ENCODE data around the gene SMARCD2. TPM values are rescaled to one million over a fixed set of nuclear protein-coding genes. Genes with fewer than 3 reads are reported as not detected.

Gene SMARCD2
- total RNA-seq, 2 donors from 2014 or later, result 30.4 to 51.3 TPM

- Histone ChIP-seq H3K4me3 (no peak overlapping the region), H3K27ac (peak overlapping the region; percentile 64 to 68), H3K36me3 (peaks cover 78% of the 10 kb centered on the region), H3K4me1 (peaks cover 0 to 37% of the 10 kb centered on the region in 2 donors), H3K27me3 (no peaks in the 10 kb centered on the region), H3K9me3 (no peaks in the 10 kb centered on the region)
- DNase-seq (ENCODE audit: low spot score), result no peak
- no peak for TF ChIP-seq CTCF (IDR thresholded peaks at IDR 0.05)
These were observed 19.9 kb downstream of the SMARCD2 start for GRCh38 chr17:63822537-63822936.

- peaks cover 0 to 37% of the 10 kb centered on the region in 2 donors for H3K4me1 ChIP-seq
- H3K9me3 ChIP-seq, result no peaks in the 10 kb centered on the region
- H3K27me3 ChIP-seq, result no peaks in the 10 kb centered on the region
- H3K27ac ChIP-seq, result peak overlapping the region; percentile 64 to 68
- no peak for TF ChIP-seq CTCF (IDR thresholded peaks at IDR 0.05)
- peaks cover 85% of the 10 kb centered on the region for H3K36me3 ChIP-seq
- H3K4me3 ChIP-seq, result no peak overlapping the region
- DNase-seq (ENCODE audit: low spot score), result no peak
These were observed 20.7 kb downstream of the SMARCD2 start for GRCh38 chr17:63821804-63822203.

- peaks cover 93% of the 10 kb centered on the region for H3K36me3 ChIP-seq
- TF ChIP-seq CTCF (IDR thresholded peaks at IDR 0.05), result no peak
- peaks cover 0 to 31% of the 10 kb centered on the region in 2 donors for H3K4me1 ChIP-seq
- no peaks in the 10 kb centered on the region for H3K27me3 ChIP-seq
- no peak for DNase-seq (ENCODE audit: low spot score)
- no peak overlapping the region for H3K4me3 ChIP-seq
- H3K27ac ChIP-seq, result peak overlapping the region; percentile 64 to 68
- no peaks in the 10 kb centered on the region for H3K9me3 ChIP-seq
These were observed 21.4 kb downstream of the SMARCD2 start for GRCh38 chr17:63820963-63821561.

- Histone ChIP-seq H3K27ac (peak overlapping the region; percentile 33 to 46), H3K4me3 (no peak overlapping the region), H3K27me3 (no peaks in the 10 kb centered on the region), H3K4me1 (peaks cover 0 to 24% of the 10 kb centered on the region in 2 donors), H3K9me3 (no peaks in the 10 kb centered on the region), H3K36me3 (peaks cover 98% of the 10 kb centered on the region)
- TF ChIP-seq CTCF (IDR thresholded peaks at IDR 0.05), result no peak
- DNase-seq (ENCODE audit: low spot score), result no peak
These were observed 22.6 kb downstream of the SMARCD2 start for GRCh38 chr17:63819585-63820537.

- no peaks in the 10 kb centered on the region for H3K9me3 ChIP-seq
- TF ChIP-seq CTCF (IDR thresholded peaks at IDR 0.05), result no peak
- no peaks in the 10 kb centered on the region for H3K27me3 ChIP-seq
- H3K4me1 ChIP-seq, result peaks cover 0 to 24% of the 10 kb centered on the region in 2 donors
- H3K4me3 ChIP-seq, result no peak overlapping the region
- no peak for DNase-seq (ENCODE audit: low spot score)
- H3K36me3 ChIP-seq, result peaks cover 98% of the 10 kb centered on the region
- peak overlapping the region; percentile 33 to 46 for H3K27ac ChIP-seq
These were observed 23.4 kb downstream of the SMARCD2 start for GRCh38 chr17:63819131-63819530.

Data from right atrium auricular region (tissue), 2 donors.